IPS-11a (cell line): Measurements from ENCODE around the gene CLK1.
"Not testable (repeated sequence)": the region's sequence is repeated elsewhere in the genome, so short reads cannot be mapped to it uniquely, and the experiment has no call there.

Experiments used
- H3K4me3 ChIP-seq: one replicate; pipeline ENCODE4 v1.5.1; 2013; ENCODE audit warnings: low read depth, low read length, control low read depth

CLK1 gene

DNA sequence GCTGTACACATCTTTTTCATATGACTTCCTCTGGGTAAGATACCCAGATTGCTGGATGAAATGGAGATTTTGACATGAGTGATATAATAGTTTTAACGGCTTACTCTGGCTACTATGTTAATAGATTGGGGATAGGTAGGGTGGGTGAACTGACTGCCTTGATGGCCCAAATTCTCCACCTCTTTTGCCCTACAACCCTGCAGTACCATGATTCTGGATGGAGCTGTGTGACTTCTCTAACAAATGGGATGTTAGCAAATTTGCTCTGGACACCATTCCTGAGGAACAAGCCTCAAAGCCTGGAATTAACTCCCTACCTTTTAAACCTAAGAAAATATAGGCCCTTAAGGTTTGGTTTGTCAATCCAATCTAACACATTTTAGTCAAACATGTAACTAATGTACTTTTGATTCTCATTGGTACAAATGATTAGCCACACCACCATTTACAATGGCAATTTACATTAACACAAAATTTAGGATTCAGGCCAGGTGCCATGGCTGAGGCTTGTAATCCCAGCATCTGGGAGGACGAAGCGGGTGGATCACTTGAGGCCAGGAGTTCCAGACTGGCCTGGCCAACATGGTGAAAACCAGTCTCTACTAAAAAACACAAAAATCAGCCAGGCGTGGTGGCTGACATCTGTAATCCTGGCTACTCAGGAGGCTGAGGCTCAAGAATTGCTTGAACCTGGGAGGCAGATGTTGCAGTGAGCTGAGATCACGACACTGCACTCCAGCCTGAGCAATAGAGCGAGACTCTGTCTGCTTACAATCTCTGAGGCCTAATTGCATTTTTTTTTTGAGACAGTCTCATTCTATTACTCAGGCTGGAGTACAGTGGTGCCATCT lies 12.8 kb downstream of the CLK1 start:
- no peak overlapping the region for H3K4me3 ChIP-seq

DNA sequence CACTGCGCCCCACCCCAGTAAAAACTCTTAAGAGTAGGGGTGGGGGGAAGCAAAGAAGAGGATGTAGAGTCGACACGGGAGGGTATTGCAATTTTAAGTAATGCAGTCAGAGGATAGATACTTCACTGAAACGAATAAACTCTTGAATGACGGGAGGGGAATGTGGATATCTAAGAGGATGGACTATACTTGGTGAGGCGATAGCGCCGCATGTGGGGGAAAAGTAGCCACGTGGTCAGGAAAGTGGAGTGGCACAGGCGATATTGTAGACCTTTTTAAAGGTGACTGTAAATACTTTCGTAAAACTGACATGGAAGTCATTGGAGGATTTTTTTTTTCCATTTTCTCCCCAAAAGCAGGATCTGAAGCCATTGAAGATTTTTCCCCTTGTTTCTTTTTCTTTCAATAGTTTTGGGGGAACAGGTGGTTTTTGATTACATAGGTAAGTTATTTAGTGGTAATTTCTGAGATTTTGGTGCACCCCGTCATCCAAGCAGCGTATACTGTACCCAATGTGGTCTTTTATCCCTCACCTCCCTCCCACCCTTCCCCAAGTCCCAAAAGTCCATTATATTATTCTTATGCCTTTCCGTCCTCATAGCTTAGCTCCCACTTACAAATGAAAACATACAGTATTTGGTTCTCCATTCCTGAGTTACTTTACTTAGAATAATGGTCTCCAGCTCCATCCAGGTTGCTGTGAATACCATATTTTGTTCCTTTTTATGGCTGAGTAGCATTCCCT lies 13.8 kb downstream of the CLK1 start:
- no peak overlapping the region for H3K4me3 ChIP-seq

DNA sequence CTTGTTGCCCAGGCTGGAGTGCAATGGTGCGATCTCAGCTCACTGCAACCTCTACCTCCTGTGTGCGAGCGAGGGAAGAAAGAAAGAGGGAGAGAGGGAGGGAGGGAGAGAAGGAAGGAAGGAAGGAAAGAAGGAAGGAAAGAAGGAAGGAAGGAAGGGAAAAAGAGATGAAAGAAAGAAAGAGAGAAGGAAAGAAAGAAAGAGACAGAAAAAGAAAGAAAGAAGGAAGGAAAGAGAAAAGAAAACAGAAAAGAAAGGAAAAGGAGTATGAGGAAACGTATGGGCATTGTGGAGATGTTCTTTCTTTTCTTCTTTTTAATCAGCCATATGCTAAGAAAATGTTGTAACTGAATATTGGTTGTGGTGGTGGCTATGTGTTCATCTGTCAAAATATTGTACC lies 16.5 kb downstream of the CLK1 start:
- H3K4me3 ChIP-seq = no peak overlapping the region

DNA sequence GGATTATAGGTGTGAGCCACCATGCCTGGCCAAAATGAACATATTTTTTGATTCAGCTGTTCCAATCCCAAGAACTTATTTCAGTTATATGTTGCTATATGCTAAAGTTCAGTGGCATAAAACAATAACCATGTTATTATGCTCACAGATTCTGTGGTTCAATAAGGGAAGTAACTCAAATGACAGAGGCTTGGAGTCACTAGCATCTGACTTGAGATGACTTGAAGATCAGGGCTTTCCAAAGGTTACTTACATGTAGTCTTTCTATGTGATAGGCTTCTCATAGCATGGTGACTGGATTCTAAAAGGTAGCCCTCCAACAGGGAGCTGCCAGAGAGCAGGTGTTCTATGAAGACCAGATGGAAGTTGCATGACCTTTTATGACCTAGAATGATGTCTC lies 17.2 kb downstream of the CLK1 start:
- H3K4me3 ChIP-seq = no peak overlapping the region

DNA sequence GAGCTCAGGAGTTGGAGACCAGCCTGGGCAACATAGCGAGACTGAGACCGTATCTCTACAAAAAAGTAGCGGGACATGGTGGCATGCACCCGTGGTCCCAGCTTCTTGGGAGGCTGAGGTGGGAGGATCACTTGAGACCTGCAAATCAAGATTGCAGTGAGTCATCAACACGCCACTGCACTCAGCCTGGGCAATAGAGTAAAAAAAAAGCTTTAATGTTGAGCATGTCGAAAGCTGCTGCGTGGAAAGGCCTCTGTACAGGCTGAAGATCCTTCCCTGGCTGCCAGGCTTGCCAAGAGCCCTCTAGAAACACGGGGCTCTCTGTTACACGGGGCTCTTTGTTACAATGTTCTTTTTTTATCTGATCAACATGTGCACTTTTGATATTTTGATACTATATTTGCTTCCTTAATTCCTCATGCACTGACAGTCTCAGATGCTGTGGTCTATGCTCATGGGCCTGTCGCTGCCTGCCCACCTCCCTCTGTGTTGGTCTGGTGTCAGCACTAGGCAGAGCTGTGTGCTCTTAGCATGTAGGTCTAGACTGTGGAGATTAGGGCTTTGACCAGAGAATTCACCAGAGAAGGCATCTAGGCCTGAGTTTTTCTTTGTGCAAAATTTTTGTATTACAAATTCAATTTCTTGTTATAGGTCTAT lies 18.7 kb downstream of the CLK1 start:
- H3K4me3 ChIP-seq = no peak overlapping the region

DNA sequence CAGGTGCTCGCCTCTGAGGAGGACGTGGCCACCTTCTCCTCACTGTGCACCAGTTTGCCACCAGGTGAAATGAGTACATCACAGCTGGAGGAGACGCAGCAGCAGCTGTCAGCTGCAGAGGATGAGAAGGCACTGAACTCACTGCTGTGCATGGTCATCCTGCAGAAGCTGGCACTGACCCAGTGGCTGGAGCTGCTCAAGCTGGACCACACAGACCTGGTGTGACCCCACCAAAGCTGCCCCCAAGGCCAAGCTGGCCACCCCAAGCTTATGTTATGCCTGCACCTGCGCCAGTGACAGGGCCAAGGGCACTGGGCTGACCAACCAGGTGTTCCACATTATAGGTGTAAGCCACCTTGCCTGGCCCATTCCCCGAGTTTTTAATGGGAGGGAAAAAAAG lies 19.3 kb downstream of the CLK1 start:
- no peak overlapping the region for H3K4me3 ChIP-seq

DNA sequence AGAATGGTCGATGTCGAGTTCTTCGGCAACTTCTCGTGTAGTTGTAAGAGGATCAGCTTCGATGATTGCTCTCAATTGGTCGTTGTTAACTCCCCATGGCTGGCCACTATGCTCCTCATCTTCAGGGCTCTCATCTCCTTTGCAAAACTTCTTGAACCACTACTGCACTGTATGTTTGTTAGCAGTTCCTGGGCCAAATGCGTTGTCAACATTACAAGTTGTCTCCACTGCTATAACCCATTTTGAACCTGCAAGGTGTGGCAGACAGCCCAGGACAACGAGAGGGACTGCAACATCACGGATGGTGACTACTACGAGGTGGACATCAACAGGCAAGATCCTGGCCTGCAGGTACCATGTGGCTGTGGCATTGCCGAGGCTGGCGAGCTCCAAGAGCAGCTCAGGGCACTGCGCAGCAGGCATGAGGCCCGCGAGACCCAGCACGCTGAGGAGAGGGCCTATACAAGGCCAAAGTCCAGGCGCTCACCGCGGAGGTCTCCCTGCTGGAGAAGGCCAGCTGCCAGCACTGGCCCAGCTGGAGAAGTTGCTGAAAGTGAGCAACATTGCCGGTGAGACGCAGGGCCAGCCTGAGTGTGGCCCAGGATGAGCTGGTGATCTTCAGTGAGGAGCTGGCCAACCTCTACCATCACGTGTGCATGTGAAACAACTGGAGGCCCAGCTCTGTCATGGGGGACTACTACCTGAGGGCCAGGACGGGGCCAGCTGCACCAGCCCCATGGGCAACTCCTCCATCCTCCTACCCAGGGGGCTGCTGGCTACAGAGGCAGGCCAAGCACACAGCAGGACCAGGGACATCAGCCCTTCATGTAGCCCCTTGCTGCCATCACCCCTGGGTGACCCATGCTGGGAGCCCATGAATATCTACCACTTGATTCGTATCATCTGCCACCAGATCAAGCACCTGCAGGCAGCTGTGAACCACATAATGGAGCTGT lies 20.2 kb downstream of the CLK1 start:
- H3K4me3 ChIP-seq = no peak overlapping the region

DNA sequence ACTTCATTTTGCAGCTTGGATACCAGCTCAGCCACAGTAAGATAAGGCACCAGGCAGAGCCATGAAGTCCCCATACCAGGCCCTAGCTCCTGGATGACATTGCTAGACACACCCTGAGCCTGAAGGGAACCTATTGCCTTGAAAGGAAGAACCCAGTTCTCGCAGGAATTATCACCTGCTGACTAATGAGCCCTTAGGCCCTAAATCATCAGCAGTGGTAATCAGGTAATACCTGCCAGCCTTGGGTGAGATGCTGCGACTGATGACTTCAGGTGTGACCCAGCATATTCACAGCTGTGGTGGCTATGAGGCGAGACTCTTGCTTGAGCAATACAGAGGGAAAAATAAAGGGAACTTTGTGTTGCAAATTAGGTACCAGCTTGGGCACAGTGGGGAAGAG lies 24.9 kb downstream of the CLK1 start:
- no peak overlapping the region for H3K4me3 ChIP-seq

DNA sequence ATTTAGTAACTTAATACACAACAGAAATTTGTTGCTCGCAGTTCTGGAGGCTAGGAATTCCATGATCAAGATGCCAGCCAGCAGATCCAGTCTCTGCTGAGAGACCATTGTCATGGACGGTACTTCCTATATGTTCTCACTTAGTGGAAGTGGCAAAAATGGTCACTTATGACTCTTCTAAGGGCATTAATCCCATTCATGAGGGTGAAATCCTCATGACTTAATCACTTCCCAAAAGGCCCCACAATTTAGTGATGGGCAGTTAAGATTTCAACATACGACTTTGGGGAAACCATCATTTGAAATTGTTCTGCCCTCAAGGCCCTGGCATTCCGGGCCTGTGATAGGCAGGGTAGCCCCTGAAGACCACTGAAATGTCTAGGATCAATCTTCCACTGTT lies 29.8 kb downstream of the CLK1 start:
- no peak overlapping the region for H3K4me3 ChIP-seq

DNA sequence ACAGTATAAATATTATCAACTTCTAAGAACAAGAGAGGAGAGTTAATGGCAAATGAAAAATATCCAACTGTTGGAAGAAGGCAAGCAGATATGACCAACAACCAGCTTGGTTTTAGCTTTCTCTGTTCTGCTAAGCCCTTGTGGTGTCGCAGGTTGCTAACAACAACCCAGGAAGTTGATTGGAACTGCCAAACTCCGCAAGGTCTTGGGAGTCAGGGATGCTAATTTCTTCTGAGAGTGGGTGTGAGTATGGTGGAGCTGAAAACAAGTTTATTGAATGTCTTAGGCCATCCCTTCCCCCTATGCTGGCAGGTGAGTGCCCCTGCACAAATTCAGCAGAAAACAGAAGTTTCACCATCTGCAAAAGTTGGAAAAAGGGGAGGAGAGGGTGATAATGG lies 35.2 kb downstream of the CLK1 start:
- no peak overlapping the region for H3K4me3 ChIP-seq

DNA sequence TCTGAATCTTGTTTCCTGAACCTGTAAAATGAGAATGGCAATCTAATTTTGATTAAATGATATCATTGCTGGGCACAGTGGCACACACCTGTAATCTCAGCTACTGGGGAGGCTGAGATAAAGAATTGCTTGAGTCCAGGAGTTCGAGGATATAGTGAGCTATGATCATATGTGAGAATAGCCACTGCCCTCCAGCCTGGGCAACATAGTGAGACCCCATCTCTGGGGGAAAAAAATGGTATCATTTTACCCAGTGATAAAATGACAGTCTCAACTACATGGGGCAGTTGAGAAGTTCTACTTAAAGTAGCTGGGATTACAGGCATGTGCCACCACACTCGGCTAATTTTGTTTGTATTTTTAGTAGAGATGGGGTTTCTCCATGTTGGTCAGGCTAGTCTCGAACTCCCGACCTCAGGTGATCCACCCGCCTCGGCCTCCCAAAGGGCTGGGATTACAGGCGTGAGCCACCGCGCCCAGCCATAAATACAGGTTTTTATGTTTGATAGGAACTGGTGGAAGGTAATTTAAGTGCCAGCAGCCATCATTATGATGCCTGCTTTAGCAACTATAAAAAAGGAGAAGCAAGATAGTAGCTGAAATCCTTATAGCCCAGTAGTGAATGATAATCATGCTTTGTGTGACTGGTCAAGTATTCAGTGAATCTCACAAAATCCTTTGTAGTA lies 35.7 kb downstream of the CLK1 start:
- no peak overlapping the region for H3K4me3 ChIP-seq

DNA sequence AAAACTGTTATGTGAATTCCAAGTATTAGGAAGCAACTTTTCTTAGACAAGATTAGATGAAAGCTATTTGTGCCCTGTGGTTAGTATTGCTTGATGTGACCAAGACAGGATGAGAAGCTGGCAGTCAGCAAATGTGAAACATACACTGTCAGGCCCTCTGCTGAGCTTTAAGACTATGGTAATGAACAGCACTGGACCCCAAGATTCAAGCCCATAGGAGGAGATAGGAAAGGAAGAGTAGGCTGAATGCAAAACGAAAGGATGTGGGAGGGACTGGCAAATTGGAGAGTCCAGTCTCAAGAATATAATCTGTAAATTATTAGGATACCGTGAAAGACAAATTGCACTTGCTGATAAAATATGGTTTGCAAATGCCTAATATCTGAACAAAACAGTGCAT lies 36.4 kb downstream of the CLK1 start:
- H3K4me3 ChIP-seq = no peak overlapping the region

DNA sequence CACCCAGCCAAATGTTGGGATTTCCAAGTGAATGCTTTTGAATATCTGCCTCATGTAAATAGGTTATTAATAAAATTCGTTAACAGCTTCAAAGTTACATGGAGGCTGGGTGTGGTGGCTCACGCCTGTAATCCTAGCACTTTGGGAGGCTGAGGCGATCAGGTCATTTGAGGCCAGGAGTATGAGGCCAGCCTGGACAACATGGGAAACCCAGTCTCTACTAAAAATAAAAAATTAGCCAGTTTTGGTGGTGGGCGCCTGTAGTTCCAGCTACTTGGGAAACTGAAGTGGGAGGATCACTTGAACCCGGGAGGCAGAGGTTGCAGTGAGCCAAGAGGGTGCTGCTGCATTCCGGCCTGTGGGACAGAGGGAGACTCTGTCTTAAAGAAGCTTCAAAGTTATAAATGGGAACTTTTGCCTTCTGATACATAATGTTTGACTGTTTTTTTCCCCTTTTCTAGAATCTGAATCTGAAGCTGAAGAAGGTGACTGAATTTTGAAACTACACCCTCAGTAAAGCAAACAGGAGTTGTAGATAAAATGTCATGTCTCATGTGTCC lies 42.7 kb downstream of the CLK1 start:
- no peak overlapping the region for H3K4me3 ChIP-seq

DNA sequence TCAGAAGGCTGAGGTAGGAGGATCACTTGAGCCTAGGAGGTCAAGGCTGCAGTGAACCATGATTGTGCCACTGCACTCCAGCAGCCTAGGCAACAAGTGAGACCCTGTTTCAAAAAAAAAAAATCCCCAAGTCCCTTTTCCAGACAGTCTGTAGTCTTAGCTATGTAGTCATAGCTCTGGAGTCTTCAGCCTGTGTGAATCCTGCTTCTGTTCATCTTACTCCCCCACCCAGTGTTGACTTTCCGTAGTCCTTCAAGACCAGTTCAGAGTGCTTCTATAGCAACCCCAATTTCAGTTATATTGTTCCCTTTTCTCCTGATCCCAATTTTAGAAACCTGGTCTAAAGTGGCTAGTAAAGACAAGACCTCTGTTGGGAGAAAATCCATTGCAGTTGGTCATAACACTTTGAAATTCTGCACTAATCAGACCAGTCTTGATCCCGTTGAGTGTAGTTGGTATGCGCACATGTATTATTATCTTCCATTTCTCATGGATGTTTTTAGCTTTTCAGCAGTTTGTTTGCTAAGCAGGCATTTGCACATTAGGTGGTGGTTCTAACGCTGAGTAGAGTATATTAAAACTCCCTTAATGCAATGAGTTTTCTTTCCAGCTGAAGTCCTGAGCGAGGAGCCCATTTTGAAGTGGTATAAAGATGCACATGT lies 43.8 kb downstream of the CLK1 start:
- H3K4me3 ChIP-seq = no peak overlapping the region

DNA sequence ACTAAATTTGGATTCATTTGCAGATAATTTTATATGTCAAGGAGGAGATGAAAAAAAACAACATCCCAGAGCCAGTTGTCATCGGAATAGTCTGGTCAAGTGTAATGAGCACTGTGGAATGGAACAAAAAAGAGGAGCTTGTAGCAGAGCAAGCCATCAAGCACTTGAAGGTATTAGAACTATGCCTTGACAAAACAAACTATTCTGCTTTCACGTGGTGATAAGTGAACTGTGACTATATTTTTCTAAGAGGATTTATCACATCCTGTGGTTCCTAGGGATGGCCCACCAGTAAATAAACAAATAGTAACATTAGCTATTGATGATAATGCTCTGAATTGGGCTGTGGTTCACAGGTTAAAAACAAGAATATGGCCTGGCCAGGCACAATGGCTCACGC lies 45.7 kb downstream of the CLK1 start:
- not testable (repeated sequence) for H3K4me3 ChIP-seq

DNA sequence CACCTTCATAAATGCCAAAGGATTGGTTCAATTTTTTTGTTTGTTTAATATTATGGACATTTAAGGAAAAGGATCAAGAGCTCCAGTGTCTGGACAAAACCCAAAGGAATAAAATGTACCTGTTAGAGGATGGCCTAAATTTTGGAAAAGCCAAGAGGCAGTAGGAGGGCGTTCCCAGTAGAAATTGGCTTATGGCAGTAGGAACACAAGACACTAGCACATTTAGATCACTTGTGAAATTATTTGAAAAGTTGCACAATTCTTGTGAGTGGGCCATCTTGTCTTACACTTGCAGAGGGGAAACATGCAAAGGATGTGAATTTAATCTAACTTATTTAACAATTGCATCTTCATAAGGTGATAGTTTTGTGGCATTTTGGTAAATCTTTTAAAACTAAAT lies 49.5 kb downstream of the CLK1 start:
- no peak overlapping the region for H3K4me3 ChIP-seq

DNA sequence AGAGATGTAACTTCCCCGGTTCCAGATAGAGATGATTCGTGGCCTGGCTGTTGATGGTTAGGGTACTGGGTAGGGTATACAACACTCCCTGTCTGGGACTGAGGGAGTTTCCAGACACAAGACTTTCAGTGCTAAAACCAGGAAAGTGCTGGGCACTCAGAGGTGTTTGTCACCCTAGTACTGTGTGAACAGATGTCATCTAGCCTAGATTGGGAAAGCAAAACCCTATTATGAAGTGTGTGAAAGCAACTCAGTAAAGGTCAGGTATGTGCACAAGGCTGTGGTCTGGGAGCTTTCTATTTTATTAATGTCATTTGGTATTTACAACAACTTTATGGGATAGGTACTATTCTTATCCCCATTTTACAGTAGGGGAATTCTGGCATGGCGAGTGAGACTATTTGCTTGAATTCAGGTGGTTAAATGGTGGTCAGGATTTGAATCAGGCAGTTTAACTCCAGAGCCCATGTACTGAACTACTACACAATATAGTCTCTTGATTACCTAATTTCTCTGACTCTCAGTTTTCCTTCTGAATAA lies 50.1 kb downstream of the CLK1 start:
- H3K4me3 ChIP-seq = no peak overlapping the region

DNA sequence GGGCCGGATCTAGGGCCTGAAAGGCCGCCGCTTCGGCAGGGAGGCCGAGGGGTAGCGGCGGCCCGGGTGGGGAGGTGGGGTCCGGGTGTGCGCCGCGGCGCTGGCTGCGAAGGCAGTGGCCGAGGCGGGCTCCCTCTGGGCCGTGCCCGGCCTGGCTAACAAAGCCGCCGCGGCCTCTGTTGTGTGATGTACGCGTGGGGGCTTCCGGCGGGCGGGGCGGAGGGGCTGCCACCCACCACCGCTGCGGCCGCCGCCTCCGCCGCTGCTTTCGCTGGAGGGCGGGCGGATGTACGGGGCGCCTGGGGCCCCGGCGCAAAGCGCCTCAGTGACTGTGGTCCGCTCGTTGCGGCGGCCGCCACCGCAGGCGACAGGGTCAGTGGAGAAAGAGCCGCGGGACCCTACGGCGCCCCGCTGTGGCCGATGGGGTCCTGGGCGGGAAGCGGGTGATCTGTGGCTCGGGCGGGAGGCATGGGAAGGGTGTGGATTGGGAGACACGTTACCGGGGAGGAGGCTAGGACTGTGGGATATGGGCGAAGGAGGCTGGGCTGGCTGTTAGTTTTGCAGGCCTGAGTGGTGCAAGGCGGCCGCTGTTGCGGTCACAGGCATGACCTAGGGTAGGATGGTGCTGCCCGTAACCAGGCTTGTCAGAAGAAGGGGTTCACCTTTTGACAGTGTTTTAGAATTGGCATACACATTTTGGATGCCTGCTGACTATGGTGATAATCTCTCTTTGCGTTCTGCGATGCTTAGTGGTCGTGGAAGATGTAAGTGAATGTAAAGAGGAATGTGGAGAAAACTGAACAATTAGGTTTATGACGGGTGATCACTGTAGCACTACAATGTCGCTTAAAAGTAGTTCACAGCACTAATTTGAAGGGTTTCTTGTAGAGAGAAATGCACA lies 52.1 kb downstream of the CLK1 start:
- peak overlapping the region; percentile 93 for H3K4me3 ChIP-seq
